GM04503 (cell line): ENCODE measurements around the gene MAK.
"Not testable (repeated sequence)": the region's sequence is repeated elsewhere in the genome, so short reads cannot be mapped to it uniquely, and the experiment has no call there.

ENCODE experiments used
- DNase-seq: peaks from one replicate; pipeline ENCODE4 v3.0.0-alpha.2; 2012; ENCODE audit warnings: low read depth

MAK gene

GRCh38 chr6:10854922-10855632 lies 16.7 kb upstream of the MAK start:
- no peak for DNase-seq

GRCh38 chr6:10853849-10854300 lies 15.5 kb upstream of the MAK start:
- not testable (repeated sequence) for DNase-seq

GRCh38 chr6:10852361-10852960 lies 14.1 kb upstream of the MAK start:
- DNase-seq, result no peak

GRCh38 chr6:10850728-10851127 lies 12.4 kb upstream of the MAK start:
- no peak for DNase-seq

- DNase-seq, result no peak
Measured at GRCh38 chr6:10849901-10850300, 11.6 kb upstream of the MAK start.

- DNase-seq, result no peak
Measured at GRCh38 chr6:10847684-10848083, 9.3 kb upstream of the MAK start.

- DNase-seq, result no peak
Measured at GRCh38 chr6:10843554-10843953, 5.2 kb upstream of the MAK start.

- DNase-seq, result no peak
Measured at GRCh38 chr6:10838794-10839333, 525 bp upstream of the MAK start.

GRCh38 chr6:10837622-10837994 lies 731 bp downstream of the MAK start:
- DNase-seq, result no peak

- no peak for DNase-seq
Measured at GRCh38 chr6:10837009-10837621, 1.2 kb downstream of the MAK start.

- no peak for DNase-seq
Measured at GRCh38 chr6:10834823-10835222, 3.5 kb downstream of the MAK start.

GRCh38 chr6:10831609-10832008 lies 6.7 kb downstream of the MAK start:
- DNase-seq, result no peak

- DNase-seq, result no peak
Measured at GRCh38 chr6:10824819-10825218, 13.5 kb downstream of the MAK start.

- no peak for DNase-seq
Measured at GRCh38 chr6:10824297-10824696, 14.0 kb downstream of the MAK start.

- DNase-seq, result not testable (repeated sequence)
Measured at GRCh38 chr6:10814176-10814575, 24.2 kb downstream of the MAK start.

- DNase-seq, result no peak
Measured at GRCh38 chr6:10809098-10809497, 29.2 kb downstream of the MAK start.

GRCh38 chr6:10808376-10808775 lies 30.0 kb downstream of the MAK start:
- DNase-seq, result no peak

GRCh38 chr6:10801224-10801848 lies 37.0 kb downstream of the MAK start:
- no peak for DNase-seq

GRCh38 chr6:10800810-10801209 lies 37.5 kb downstream of the MAK start:
- no peak for DNase-seq

GRCh38 chr6:10794239-10794638 lies 44.1 kb downstream of the MAK start:
- DNase-seq, result no peak

GRCh38 chr6:10793695-10794094 lies 44.6 kb downstream of the MAK start:
- DNase-seq, result no peak

- DNase-seq, result no peak
Measured at GRCh38 chr6:10793035-10793434, 45.3 kb downstream of the MAK start.

- DNase-seq, result no peak
Measured at GRCh38 chr6:10792101-10792500, 46.2 kb downstream of the MAK start.
